Middle frontal gyrus (tissue), 1 donor: Measurements from ENCODE around the gene GTF2H2C.
"Not testable (repeated sequence)": the region's sequence is repeated elsewhere in the genome, so short reads cannot be mapped to it uniquely, and the experiment has no call there.

ENCODE experiments used
- DNase-seq: peaks from one replicate; pipeline ENCODE4 v3.0.0-alpha.2; 2015; ENCODE audit warnings: low spot score; ENCODE audit errors: extremely low spot score

GTF2H2C gene

GRCh38 chr5:69559908-69560330 lies at the start of gene GTF2H2C:
Gene GTF2H2C (plus strand): TSS chr5:69560191. CDS start chr5:69565133, 4,942 bp downstream.
- DNase-seq, result peak; percentile 54

GRCh38 chr5:69510694-69511093 lies 49.3 kb upstream of the GTF2H2C start:
- DNase-seq, result no peak

- DNase-seq, result no peak
Observed at GRCh38 chr5:69512740-69513260, 47.2 kb upstream of the GTF2H2C start.

DNA sequence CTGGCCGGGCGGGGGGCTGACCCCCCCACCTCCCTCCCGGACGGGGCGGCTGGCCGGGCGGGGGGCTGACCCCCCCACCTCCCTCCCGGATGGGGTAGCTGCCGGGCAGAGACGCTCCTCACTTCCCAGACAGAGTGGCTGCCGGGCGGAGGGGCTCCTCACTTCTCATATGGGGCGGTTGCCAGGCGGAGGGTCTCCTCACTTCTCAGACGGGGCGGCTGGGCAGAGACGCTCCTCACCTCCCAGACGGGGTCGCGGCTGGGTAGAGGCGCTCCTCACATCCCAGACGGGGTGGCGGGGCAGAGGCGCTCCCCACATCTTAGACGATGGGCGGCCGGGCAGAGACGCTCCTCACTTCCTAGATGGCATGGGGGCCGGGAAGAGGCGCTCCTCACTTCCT lies 44.4 kb upstream of the GTF2H2C start:
- DNase-seq, result not testable (repeated sequence)

- no peak for DNase-seq
Observed at GRCh38 chr5:69516769-69517168, 43.2 kb upstream of the GTF2H2C start.

DNA sequence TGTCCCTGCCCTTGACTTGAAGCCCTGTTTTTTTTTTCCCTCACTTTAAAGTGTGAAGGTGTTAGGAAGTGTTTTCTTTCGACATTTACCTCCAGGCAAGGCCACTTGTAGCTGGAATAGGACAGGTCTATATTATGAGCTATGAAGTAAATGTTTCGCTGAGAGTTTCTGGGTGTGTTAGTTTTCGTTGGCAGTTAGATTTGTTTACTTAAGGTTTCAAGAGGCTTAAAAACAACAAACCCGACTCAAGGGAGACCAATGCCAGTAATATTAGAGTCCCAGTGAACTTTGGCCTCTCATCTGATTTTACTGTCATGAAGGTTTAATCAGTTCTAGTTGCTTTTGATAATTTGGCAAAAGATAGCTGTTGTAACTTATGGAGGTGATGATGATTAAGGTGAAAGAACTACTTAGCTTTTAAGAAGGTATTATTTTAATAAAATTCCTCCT lies 42.2 kb upstream of the GTF2H2C start:
- no peak for DNase-seq

DNA sequence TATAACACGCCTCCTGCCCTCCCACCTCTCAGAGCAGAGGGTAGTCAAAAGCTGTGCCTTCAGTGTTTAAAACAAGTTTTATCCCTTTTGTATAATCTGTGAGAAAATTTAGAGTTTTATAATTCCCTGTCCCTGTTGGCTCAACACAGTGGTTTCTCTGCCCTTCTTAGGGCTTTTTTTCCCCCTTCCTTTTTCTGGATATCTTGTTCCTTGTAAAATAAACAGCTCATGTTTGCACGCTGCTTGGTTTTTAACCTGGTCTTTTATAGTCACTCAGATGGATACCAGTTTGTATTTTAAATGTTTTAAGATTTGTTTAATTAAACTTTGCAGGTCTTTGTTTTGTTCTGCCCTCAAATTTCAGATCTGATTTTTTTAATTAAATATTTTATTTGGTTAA lies 40.7 kb upstream of the GTF2H2C start:
- DNase-seq, result no peak

DNA sequence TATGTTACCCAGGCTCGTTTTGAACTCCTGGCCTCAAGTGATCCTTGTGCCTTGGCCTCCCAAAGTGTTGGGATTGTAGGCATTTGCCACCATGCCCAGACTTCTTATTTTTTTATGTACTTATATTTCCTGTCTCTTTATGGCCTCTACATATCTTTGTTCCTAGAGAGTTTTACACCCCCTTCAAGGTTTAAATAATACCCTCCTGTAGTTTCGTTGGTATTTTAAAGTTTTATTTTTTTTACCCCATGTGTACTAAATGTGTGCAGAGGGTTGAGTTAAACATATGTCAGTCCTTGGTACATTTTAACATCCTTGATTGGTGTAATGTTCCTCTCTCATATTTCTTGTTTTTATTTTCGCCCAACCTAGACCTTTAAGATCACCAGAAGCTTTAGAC lies 38.0 kb upstream of the GTF2H2C start:
- no peak for DNase-seq

- no peak for DNase-seq
Observed at GRCh38 chr5:69525490-69525889, 34.5 kb upstream of the GTF2H2C start.

DNA sequence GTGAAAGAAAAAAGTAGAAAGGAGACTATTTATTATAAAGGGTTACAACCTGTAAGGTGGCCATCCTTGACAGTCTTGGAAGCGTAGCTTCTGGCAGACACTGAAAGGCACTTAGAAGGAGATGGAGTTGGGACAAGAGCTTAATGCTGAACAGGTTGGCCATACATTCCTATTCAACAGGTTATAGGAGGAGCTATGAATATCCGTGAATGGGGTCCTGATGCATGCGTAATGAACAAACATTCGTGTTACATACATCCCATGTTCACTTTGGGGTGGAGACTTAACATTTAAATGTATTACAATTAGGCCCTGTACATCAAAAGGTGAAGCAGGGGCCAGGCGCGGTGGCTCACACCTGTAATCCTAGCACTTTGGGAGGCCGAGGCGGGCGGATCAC lies 33.3 kb upstream of the GTF2H2C start:
- no peak for DNase-seq

DNA sequence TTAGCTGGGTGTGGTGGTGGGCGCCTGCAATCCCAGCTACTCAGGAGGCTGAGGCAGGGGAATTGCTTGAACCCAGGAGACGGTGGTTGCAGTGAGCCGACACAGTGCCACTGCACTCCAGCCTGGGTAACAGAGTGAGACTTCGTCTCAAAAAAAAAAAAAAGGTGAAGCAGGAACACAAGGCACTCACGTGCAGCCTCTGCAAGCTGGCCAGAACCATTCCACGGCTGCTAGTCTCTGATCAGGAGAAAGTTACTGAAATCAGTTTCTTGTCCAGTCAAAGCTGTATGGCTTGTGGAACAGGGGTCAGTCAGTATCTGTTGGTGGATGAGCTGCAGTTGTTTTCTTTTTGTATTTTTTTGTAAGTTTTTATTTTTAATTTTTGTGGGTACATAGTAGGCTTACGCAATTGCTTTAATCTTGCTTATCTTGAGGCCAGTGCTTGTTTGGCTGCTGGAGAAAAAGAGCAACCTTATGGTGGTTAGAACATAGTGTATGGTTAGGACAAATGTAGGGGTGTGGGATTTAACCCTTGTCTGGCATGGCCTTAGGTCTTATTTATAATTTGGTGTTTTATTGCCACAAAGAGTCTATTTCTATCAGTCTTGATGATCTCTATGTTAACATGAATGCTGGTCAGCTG lies 32.7 kb upstream of the GTF2H2C start:
- DNase-seq, result no peak

DNA sequence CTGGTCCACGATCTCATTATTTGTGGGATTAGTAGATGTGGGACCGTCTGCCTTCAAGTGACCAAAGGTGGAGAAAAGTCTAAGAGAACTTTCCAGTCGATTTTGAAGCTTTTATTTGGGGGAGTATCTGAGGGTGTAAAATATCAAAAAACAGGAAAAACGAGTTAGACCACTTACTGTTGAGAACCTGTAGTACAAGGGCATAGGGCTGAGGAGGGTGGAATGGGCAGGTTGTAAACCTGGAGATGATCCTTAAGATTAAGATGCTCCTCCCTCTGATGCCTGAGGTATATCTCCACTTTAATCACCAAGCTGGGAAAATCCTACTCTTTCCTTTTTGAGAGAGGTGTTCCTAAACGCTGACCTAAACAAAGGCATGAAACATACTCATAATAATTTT lies 32.0 kb upstream of the GTF2H2C start:
- no peak for DNase-seq

- DNase-seq, result no peak
Observed at GRCh38 chr5:69528609-69529008, 31.4 kb upstream of the GTF2H2C start.

GRCh38 chr5:69530561-69531405 lies 29.2 kb upstream of the GTF2H2C start:
- DNase-seq, result no peak

- no peak for DNase-seq
Observed at GRCh38 chr5:69531406-69531801, 28.6 kb upstream of the GTF2H2C start.

- not testable (repeated sequence) for DNase-seq
Observed at GRCh38 chr5:69537911-69538310, 22.1 kb upstream of the GTF2H2C start.

- DNase-seq, result not testable (repeated sequence)
Observed at GRCh38 chr5:69538735-69539134, 21.3 kb upstream of the GTF2H2C start.

DNA sequence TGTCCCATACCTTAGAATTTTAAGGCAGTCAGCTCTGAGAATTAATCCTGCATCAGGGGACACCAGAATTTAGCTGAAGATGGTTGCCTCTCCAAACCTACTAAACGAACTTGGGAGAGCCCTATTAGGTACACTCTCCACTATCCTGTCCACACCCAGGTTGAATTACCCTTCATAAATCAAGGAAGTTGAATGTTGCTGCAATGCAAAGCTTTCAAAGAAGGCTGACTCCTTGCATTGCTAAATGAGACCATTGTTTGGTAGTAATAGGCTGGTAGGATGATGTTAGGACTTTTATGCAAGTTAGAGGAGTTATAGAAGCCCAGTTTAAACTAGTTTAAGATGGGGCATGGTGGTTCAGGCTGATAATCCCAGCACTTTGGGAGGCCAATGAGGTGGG lies 18.6 kb upstream of the GTF2H2C start:
- not testable (repeated sequence) for DNase-seq

- DNase-seq, result not testable (repeated sequence)
Observed at GRCh38 chr5:69542838-69543618, 17.0 kb upstream of the GTF2H2C start.

DNA sequence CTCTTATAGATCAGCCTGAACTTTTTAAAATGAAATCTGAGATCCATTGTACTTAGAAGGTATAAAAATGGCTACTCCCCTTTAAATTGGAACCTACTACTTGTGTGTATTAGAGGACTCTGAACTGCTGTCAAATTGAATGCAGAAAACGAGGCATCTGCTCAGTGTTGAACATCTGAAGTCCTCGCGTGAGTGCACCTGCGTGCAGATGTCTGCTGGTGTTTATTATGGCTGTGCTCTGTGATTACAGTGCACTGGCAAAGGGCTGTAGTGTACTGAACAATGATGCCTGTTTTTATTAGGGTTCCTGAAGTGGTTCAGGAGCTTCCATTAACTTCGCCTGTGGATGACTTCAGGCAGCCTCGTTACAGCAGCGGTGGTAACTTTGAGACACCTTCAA lies 15.4 kb upstream of the GTF2H2C start:
- not testable (repeated sequence) for DNase-seq

- not testable (repeated sequence) for DNase-seq
Observed at GRCh38 chr5:69560587-69561431, 818 bp downstream of the GTF2H2C start.
